Stomach (tissue), 4 donors: ENCODE results near the gene TMEM91.
"Not testable (repeated sequence)": the region's sequence is repeated elsewhere in the genome, so short reads cannot be mapped to it uniquely, and the experiment has no call there.

Source experiments
- CTCF ChIP-seq, 7 experiments: fragments of 450-650 bp in 4 of 7; fragments of 200-600 bp in 3 of 7; sonication (generic) in 3 of 7; IDR thresholded peaks; one replicate each; pipeline ENCODE4 v1.5.1; 2016 to 2019; ENCODE audit warnings: antibody characterized with exemption in 7 of 7, control low read depth in 2 of 7, mild to moderate bottlenecking in 1 of 7
- EP300 ChIP-seq: sonication (generic); formaldehyde crosslinking; IDR thresholded peaks from one replicate; pipeline ENCODE4 v1.6.1; 2017; ENCODE audit warnings: antibody characterized with exemption
- POLR2A ChIP-seq, 4 donors: fragments of 450-650 bp; IDR thresholded peaks; one replicate each; pipeline ENCODE4 v1.6.1; 2016; ENCODE audit warnings: antibody characterized with exemption in 4 of 4, control low read depth in 2 of 4, mild to moderate bottlenecking in 1 of 4, moderate library complexity in 1 of 4

GRCh38 chr19:41346916-41347315 is 29.4 kb upstream of the TMEM91 start:
- TF ChIP-seq CTCF (IDR thresholded peaks at IDR 0.05); POLR2A (IDR thresholded peaks at IDR 0.05); EP300: not testable (repeated sequence)
